NCI-H2196 (cell line): ENCODE results near the gene IGFL4.

ENCODE experiments used
- DNase-seq: peaks from one replicate; lab custom pipeline; 2025; ENCODE audit not compliant: unreplicated experiment; lab: John Stamatoyannopoulos, UW

IGFL4 gene

DNA sequence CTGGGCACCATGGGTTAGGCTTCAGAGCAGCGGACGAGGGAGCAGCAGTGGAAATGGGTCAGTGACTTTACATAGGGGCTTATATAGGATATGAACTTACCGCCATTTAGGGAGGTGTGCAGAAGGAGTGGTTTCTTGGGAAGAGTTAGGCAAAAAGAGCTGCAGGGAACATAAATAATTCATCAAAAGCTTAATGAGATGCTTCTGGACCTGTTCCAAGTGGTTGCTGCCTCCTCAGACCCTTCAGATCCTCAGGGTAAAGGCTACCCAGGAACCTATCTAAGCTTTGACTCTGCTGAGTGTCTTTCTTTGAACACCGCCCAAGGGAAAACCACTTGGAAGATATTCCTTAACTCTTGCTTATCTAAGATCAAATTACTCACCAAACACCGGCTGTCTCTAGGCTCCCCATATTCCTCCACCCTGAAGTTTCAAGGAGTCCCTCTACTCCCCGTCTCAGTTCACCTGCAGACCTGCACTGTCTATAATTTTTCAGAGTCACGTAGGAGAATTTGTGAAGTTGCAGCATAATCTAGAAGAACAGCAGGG lies at the start of gene IGFL4:
IGFL4 (minus strand) TSS at position 51 of the 549 bp plus-strand sequence; CDS start at position 11, 40 bp downstream.
- peak; percentile 61 for DNase-seq

GRCh38 chr19:46090444-46090843 lies 49.6 kb upstream of the IGFL4 start:
- DNase-seq = no peak

- no peak for DNase-seq
Observed at GRCh38 chr19:46089432-46089831, 48.6 kb upstream of the IGFL4 start.

GRCh38 chr19:46088101-46088500 lies 47.3 kb upstream of the IGFL4 start:
- no peak for DNase-seq

GRCh38 chr19:46085888-46086287 lies 45.1 kb upstream of the IGFL4 start:
- no peak for DNase-seq

- DNase-seq = no peak
Observed at GRCh38 chr19:46082728-46083050, 41.9 kb upstream of the IGFL4 start.

- DNase-seq = peak; percentile 39
Observed at GRCh38 chr19:46081928-46082727, 41.3 kb upstream of the IGFL4 start.

- peak; percentile 76 for DNase-seq
Observed at GRCh38 chr19:46080561-46080960, 39.8 kb upstream of the IGFL4 start.

GRCh38 chr19:46079576-46079975 lies 38.8 kb upstream of the IGFL4 start:
- no peak for DNase-seq

DNA sequence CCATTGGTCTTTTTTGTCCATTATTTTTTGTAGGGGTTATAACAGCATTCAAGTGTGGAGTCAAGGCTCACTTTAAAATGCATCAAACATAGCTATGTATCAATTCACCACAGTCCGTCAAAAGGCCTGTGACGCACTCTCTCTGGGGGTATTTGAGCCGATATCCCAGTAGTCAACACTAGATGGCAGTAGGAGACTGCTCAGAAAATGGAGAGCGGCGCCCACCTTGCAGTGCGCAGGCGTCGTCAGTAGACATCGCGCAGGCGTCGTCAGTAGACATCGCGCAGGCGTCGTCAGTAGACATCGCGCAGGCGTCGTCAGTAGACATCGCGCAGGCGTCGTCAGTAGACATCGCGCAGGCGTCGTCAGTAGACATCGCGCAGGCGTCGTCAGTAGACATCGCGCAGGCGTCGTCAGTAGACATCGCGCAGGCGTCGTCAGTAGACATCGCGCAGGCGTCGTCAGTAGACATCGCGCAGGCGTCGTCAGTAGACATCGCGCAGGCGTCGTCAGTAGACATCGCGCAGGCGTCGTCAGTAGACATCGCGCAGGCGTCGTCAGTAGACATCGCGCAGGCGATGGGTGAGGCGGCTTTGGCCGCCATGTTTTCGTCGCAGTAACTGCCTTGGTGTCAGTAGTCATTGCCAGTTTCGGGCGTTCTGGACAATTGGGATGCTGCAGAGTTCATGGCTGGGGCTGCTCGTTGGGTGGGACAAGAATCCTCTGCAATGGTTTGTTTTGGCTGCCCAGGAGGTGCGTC lies 38.0 kb upstream of the IGFL4 start:
- peak; percentile 33 for DNase-seq

GRCh38 chr19:46077815-46078167 lies 37.0 kb upstream of the IGFL4 start:
- no peak for DNase-seq

DNA sequence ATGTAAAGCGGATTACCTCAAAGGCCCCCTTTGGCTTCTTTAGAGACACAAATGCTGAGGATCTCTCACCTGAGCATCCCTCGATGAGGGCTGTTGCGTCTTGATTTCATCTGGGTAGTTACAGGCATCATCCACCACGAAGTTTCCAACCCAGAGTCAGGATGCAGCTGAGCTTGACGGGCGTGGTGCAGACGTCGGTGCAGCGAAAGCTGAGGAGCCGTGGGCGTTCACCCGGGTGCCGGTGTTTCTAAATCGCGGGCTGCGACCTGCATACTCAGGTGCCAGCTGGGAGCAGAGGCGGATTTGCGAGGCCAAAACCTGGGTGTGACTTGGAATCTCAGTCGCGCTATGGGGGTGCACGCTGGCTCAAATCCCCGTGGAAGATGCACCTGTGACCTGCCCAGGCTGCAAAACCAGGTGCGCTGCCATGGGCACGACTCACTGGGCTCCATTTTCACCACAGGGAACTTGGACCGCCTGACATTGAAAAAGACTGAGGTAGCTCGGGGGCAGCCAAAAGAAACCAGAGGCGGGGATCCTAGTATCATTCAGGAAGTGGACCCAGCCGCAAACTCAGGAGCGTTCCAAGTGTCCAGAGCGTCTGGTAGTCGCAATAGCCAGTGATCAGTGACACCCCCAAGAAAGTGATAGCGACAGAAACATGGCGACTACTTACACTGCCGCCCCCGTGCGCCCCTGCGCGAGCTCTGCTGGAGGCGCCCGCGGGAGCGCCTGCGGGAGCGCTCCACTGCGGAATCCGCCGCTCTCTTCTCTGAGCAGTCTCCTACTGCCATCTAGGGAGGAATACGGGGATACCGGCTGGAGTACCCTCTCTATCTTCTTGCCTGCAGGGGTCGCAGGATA lies 36.4 kb upstream of the IGFL4 start:
- peak; percentile 91 for DNase-seq

DNA sequence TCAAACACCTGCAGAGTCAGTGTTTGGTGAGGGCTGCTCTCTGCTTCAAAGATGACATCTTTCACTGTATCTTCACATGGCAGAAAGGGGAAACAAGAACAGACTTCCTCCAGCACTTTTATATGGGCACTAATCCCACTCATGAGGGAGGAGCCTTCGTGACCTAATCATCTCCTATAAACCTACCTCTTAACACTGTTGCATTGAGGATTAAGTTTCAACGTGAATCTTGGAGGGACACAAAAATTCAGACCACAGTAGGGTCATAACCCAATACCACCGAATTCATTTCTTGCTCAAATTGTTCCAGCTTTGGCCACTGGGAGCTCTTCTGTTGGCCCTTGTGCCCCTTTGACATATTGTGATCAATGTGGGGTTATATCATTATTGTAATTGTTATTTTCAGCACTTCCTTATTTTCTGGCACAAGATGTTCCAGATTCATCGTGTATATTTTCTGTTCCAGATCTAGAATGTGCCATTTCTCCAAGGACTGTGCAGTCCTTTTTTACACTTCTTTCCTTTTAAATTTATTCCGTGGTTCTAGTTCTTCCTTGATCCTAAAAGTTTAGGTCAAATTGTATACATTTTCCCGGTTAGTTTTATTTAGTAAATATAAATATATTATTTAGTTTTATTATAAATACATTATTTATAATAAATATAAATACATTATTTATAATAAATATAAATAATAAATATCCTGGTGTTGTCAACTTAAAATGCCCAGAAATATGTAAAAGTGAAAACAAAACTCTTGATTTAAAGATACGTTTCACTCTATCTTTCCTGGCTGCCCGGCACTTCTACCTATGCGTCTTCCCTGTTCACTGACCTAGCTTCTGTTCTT lies 35.5 kb upstream of the IGFL4 start:
- DNase-seq = no peak

GRCh38 chr19:46073268-46073922 lies 32.6 kb upstream of the IGFL4 start:
- no peak for DNase-seq

DNA sequence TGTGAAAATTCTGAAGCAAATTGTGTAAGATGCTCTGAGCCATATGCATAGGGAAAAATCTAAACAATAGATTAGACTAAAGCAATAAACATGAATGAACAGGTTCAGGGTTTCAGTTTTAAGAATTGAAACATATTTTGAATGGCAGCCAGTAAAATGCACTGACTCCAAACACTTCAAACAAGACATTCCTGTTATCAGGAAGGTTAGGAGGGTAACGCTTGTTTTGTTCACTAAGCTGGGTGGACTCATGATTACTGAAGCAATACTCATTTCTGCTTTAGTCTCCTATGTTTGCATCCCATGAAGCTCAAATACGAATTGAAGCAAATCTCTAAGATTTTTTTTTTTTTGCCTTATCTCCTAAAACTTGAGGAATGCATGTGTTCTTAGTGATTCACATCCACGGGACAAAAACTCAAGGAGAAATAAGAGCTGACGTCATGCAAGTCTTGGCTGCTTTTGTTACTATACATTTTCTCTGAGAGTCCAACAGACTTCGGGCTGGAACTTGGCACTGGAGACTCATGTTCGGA lies 29.1 kb upstream of the IGFL4 start:
- no peak for DNase-seq

DNA sequence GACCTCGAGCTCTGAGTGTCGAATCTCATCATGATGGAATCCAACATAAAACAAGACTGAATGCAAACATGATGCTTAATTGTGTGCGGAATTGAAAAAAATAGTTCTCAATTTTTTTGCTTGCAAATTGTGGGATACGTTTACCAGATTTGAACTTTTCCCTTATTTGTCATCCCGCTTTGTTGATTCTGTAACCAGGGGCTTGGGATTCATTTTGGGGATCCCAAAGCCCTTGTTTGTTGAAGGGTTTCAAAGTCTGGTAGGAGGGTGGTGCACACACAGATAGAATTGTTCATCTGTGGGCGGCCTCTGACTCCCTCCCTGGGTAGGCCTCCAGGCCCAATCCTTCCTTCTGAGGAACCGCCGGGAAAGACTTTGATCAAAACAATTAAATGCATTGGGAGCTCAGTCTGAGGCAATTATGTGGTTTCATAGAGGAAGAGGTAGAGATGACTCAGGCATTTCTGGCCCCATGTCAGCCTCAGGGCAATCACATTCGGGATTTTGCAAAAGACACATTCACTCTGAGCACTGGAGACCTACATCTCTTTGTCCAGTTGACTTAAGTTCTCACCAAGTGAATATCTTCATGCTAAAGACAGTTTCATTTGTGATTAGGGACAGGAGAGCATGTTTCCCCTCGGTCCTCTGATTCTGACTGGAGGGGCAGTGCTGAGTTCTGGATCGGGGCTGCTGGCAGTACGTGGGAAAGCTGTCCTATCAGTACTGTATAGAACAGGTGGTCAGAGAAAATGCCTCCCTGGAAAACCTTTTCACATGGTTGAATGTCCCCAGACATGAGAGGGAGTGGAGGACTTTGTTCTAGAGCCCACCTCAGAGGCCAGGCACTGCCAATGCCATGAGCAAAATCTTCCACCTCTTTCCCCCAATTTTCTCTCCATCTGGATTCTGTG lies 27.8 kb upstream of the IGFL4 start:
- no peak for DNase-seq

GRCh38 chr19:46067691-46068090 lies 26.9 kb upstream of the IGFL4 start:
- DNase-seq = no peak

DNA sequence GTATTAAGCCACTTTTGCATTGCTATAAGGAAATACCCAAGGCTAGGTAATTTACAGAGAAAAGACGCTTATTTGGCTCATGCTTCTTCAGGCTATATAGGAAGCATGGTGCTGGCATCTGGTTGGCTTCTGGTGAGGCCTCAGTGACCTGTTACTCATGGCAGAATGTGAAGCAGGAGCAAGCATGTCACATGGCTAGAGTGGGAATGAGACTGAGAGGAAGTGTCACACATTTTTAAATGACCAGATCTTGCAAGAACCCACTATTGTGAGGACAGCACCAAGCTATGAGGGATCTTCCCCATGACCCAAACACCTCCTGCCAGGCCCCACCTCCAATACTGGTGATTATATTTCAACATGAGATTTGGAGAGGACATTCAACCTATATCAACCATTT lies 25.7 kb upstream of the IGFL4 start:
- no peak for DNase-seq
